ENCODE results near the gene TECPR2.

The TECPR2 gene

GRCh38 chr14:102417646-102418045 lies 54.9 kb downstream of the TECPR2 start:
- intact Hi-C loops (cut with DNase I), result loop anchor here (10.0 kb wide), 1 partner anchor 53 kb away; the partner anchor contains the start of genes CINP and TECPR2
- peak in 2 of 42 donors; percentile 12 to 25 for DNase-seq

- intact Hi-C loops (cut with DNase I), result loop anchor here (10.0 kb wide), 1 partner anchor 54 kb away; the partner anchor contains the start of genes CINP and TECPR2
- peak in 9 of 42 donors; percentile 26 to 66 (median 51) for DNase-seq
Observed at GRCh38 chr14:102418169-102418852, 55.6 kb downstream of the TECPR2 start.

GRCh38 chr14:102418853-102419240 lies 56.1 kb downstream of the TECPR2 start:
- DNase-seq, result peak in 3 of 42 donors; percentile 7 to 37 (median 15)
- intact Hi-C loops (cut with DNase I), result loop anchor here (10.0 kb wide), 1 partner anchor 54 kb away; the partner anchor contains the start of genes CINP and TECPR2

GRCh38 chr14:102419276-102419675 lies 56.5 kb downstream of the TECPR2 start:
- peak in 3 of 42 donors; percentile 9 to 31 (median 13) for DNase-seq
- intact Hi-C loops (cut with DNase I), result loop anchor here (10.0 kb wide), 1 partner anchor 54 kb away; the partner anchor contains the start of genes CINP and TECPR2

GRCh38 chr14:102419716-102420115 lies 57.0 kb downstream of the TECPR2 start:
- DNase-seq, result peak in 3 of 42 donors; percentile 13 to 37 (median 24)
- intact Hi-C loops (cut with DNase I), result loop anchor here (10.0 kb wide), 1 partner anchor 55 kb away; the partner anchor contains the start of genes CINP and TECPR2

- DNase-seq, result peak in 4 of 42 donors; percentile 18 to 37 (median 30)
- intact Hi-C loops (cut with DNase I), result no loop called here
Observed at GRCh38 chr14:102421411-102422057, 58.8 kb downstream of the TECPR2 start.

- intact Hi-C loops (cut with DNase I), result no loop called here
- DNase-seq, result peak in 3 of 42 donors; percentile 7 to 16 (median 11)
Observed at GRCh38 chr14:102424520-102424919, 61.8 kb downstream of the TECPR2 start.

- DNase-seq, result peak in 3 of 42 donors; percentile 6 to 25 (median 23)
- intact Hi-C loops (cut with DNase I), result no loop called here
Observed at GRCh38 chr14:102424923-102425322, 62.2 kb downstream of the TECPR2 start.

- intact Hi-C loops (cut with DNase I), result no loop called here
- DNase-seq, result peak in 1 of 42 donors; percentile 13
Observed at GRCh38 chr14:102426796-102427195, 64.1 kb downstream of the TECPR2 start.

GRCh38 chr14:102427642-102428041 lies 64.9 kb downstream of the TECPR2 start:
- DNase-seq, result peak in 2 of 42 donors; percentile 24 to 29
- intact Hi-C loops (cut with DNase I), result no loop called here

GRCh38 chr14:102430212-102430908 lies 67.6 kb downstream of the TECPR2 start:
- intact Hi-C loops (cut with DNase I), result no loop called here

GRCh38 chr14:102431751-102432150 lies 69.0 kb downstream of the TECPR2 start:
- intact Hi-C loops (cut with DNase I), result no loop called here

More at GRCh38 chr14:102430212-102430908, 67.6 kb downstream of the TECPR2 start:
- DNase-seq, result peak in 2 of 42 donors; percentile 3 to 27

GRCh38 chr14:102434647-102435175 lies 72.0 kb downstream of the TECPR2 start:
- DNase-seq, result peak in 2 of 42 donors; percentile 27 to 54
- intact Hi-C loops (cut with DNase I), result no loop called here

More at GRCh38 chr14:102431751-102432150, 69.0 kb downstream of the TECPR2 start:
- peak in 1 of 42 donors; percentile 19 for DNase-seq

GRCh38 chr14:102437997-102438915 lies 75.5 kb downstream of the TECPR2 start:
- intact Hi-C loops (cut with DNase I), result loop anchor here (1.0 kb wide), 1 partner anchor 78 kb away; no protein-coding TSS in a partner anchor
- peak; percentile 80 to 98 (median 94) for DNase-seq

- no peak for DNase-seq
- intact Hi-C loops (cut with DNase I), result no loop called here
Observed at GRCh38 chr14:102439556-102439955, 76.8 kb downstream of the TECPR2 start.

- intact Hi-C loops (cut with DNase I), result no loop called here
- no peak for DNase-seq
Observed at GRCh38 chr14:102440392-102440791, 77.7 kb downstream of the TECPR2 start.

GRCh38 chr14:102442241-102443211 lies 79.8 kb downstream of the TECPR2 start:
- no peak for DNase-seq
- intact Hi-C loops (cut with DNase I), result no loop called here

Measured in head of caudate nucleus (tissue), 42 donors.